GM23248 (cell line): Measurements from ENCODE around the gene ECI2. TPM values are rescaled to one million over a fixed set of nuclear protein-coding genes. Genes with fewer than 3 reads are reported as not detected.

Source experiments
- DNase-seq: peaks from one replicate; pipeline ENCODE4 v3.0.0-alpha.2; 2015
- H2AFZ ChIP-seq: fragments of 200-600 bp; sonication (generic); 2 replicates; pipeline ENCODE4 v1.6.1; 2016; ENCODE audit warnings: antibody characterized with exemption
- H3F3A ChIP-seq: fragments of 200-600 bp; sonication (generic); 2 replicates; pipeline ENCODE4 v1.6.1; 2016; ENCODE audit warnings: mild to moderate bottlenecking, antibody characterized with exemption, mixed run types; ENCODE audit not compliant: insufficient read depth
- H3K27ac ChIP-seq: fragments of 200-600 bp; sonication (generic); 2 replicates; pipeline ENCODE4 v1.5.1; 2016; ENCODE audit warnings: mild to moderate bottlenecking
- H3K27me3 ChIP-seq: fragments of 200-600 bp; sonication (generic); replicated peaks from 2 replicates; pipeline ENCODE4 v1.6.1; 2016; ENCODE audit warnings: mild to moderate bottlenecking; ENCODE audit not compliant: insufficient read depth
- H3K36me3 ChIP-seq: fragments of 200-600 bp; sonication (generic); 2 replicates; pipeline ENCODE4 v1.6.1; 2016; ENCODE audit warnings: low read depth, mild to moderate bottlenecking
- H3K4me1 ChIP-seq: fragments of 200-600 bp; sonication (generic); 2 replicates; pipeline ENCODE4 v1.6.1; 2016; ENCODE audit warnings: mild to moderate bottlenecking; ENCODE audit not compliant: insufficient read depth
- H3K4me2 ChIP-seq: fragments of 200-600 bp; sonication (generic); one replicate; pipeline ENCODE4 v1.6.1; 2016; ENCODE audit warnings: mild to moderate bottlenecking; ENCODE audit not compliant: unreplicated experiment
- H3K4me3 ChIP-seq: fragments of 200-600 bp; sonication (generic); 2 replicates; pipeline ENCODE4 v1.5.1; 2016; ENCODE audit warnings: mild to moderate bottlenecking
- H3K79me2 ChIP-seq: fragments of 200-600 bp; sonication (generic); 2 replicates; pipeline ENCODE4 v1.6.1; 2016; ENCODE audit warnings: mild to moderate bottlenecking; ENCODE audit not compliant: insufficient read depth
- H3K9ac ChIP-seq: fragments of 200-600 bp; sonication (generic); 2 replicates; pipeline ENCODE4 v1.6.1; 2016; ENCODE audit warnings: mild to moderate bottlenecking
- H3K9me2 ChIP-seq: fragments of 200-600 bp; sonication (generic); 2 replicates; pipeline ENCODE4 v1.6.1; 2016; ENCODE audit warnings: mixed run types, mild to moderate bottlenecking, moderate library complexity; ENCODE audit not compliant: insufficient read depth
- H3K9me3 ChIP-seq: fragments of 200-600 bp; sonication (generic); one replicate; pipeline ENCODE4 v1.6.1; 2017; ENCODE audit warnings: low read depth
- H4K20me1 ChIP-seq: fragments of 200-600 bp; sonication (generic); 2 replicates; pipeline ENCODE4 v1.6.0; 2016; ENCODE audit not compliant: insufficient read depth
- EZH2 ChIP-seq: fragments of 200-600 bp; sonication (generic); IDR thresholded peaks from 2 replicates; pipeline ENCODE4 v1.6.1; 2018; ENCODE audit warnings: antibody characterized with exemption, mild to moderate bottlenecking; ENCODE audit not compliant: insufficient read depth, poor library complexity, severe bottlenecking
- EZH2phosphoT487 ChIP-seq: fragments of 200-600 bp; sonication (generic); IDR thresholded peaks from 2 replicates; pipeline ENCODE4 v1.6.1; 2018; ENCODE audit warnings: antibody characterized with exemption, moderate library complexity, mild to moderate bottlenecking, low read depth; ENCODE audit not compliant: insufficient read depth
- WGBS, 2 experiments: methylation state at CpG; one replicate each; pipeline ENCODE4 v1.1.6; 2015 to 2017; ENCODE audit warnings: low lambda C conversion rate in 2 of 2, low coverage in 1 of 2; ENCODE audit errors: missing lambda C conversion rate in 2 of 2; 5-methylcytosine and 5-hydroxymethylcytosine counted together
- in situ Hi-C: fragments of 300-500 bp; cut with MboI; formaldehyde crosslinking; loops from 2 replicates; pipeline ENCODE4 v1.15.0; 2020
- polyA plus RNA-seq: library from polyadenylated mRNA; unstranded; fragments of >200 nt; fragmentation: Nextera tagmentation; extraction: Ambion mirVana; gene quantifications from 2 replicates; pipeline ENCODE4 v1.2.1, GENCODE V29; 2016
- total RNA-seq: library from RNA; depleted of rRNA; stranded (reverse); fragments of >200 nt; shearing (Covaris generic); gene quantifications from 2 replicates; pipeline ENCODE4 v1.2.3, GENCODE V29; 2014

ECI2 gene
- total and polyA plus RNA-seq, 2 experiments from 2014 or later: 116 to 134 TPM

GRCh38 chr6:4164117-4164442 is 28.7 kb upstream of the ECI2 start:
- no peaks in the 10 kb centered on the region for H3K9me3 ChIP-seq
- 0 out of 2 replicates have a peak, but pooled peaks cover under 1% of the 10 kb centered on the region for H3F3A ChIP-seq
- H3K4me1 ChIP-seq: no peaks in the 10 kb centered on the region
- H3K9ac ChIP-seq: no peak overlapping the region
- H4K20me1 ChIP-seq: no peaks in the 10 kb centered on the region
- H3K4me2 ChIP-seq: no peak overlapping the region
- no peak for DNase-seq
- WGBS, 2 experiments: 90 to 94% methylated on average over 4 of the region's 4 CpGs
- no peaks in the 10 kb centered on the region for H3K9me2 ChIP-seq
- no peak overlapping the region for H3K4me3 ChIP-seq
- H3K79me2 ChIP-seq: no peaks in the 10 kb centered on the region
- H3K27ac ChIP-seq: no peak overlapping the region
- H3K27me3 ChIP-seq: no peaks in the 10 kb centered on the region
- in situ Hi-C loops: no loop called here
- TF ChIP-seq EZH2phosphoT487 (no peak), EZH2 (no peak)
- no peaks in the 10 kb centered on the region for H3K36me3 ChIP-seq
- H2AFZ ChIP-seq: no peak overlapping the region

DNA sequence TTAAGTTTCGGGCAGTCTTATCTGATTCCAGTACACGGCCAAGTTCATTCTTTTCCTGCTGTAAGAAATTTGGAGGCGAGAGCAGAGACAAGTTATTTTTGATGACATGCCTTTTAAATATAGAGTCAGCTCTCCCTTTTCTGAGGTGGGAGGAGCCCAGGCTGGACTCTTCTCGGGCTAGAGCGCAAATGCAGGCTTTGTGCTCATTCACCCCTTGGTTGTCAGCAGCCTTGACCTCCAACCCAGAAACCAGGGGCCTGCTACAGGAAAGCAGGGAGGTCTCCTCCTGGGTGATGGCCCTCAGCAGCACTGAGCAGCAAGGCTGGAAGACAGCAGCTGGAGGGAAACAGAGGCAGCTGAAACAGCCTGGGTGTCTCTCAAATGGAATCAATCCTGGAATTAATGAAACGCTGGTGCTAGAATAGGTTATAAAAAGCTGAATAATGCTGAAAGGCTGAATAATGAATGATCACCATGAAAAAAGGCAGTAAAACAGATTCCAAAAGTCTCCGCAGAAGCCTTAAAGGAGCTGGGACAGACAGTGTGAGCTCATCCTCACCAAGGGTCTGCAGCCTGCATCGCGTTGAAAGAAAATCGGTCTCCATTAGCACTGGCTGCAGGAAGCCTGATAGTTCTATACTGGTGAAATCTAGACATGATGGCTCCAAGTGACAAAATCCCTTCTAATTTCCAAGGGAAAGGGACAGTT is 28.2 kb upstream of the ECI2 start:
- DNase-seq: no peak

DNA sequence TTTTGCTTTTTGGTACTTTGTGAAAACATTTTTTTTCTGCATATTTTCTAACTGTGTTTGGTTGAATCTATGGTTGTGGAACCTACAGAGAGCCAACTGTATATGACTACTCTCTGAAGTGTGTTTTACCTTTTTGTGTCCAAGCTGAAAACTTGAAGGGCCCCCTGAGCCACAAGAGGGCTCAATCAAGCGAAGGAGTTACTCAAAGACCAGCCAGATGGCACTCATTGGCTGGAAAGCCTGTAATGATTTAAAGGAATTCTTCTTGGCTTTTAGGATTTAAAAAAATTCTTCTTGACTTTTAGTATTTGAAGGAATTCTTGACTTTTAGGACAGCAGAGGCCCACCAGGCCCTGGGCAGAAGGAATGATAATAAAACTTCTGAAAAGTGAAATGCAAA is 27.0 kb upstream of the ECI2 start:
- no peaks in the 10 kb centered on the region for H4K20me1 ChIP-seq
- no peaks in the 10 kb centered on the region for H3K27me3 ChIP-seq
- no peaks in the 10 kb centered on the region for H3K9me2 ChIP-seq
- TF ChIP-seq EZH2 (no peak), EZH2phosphoT487 (no peak)
- H3K27ac ChIP-seq: no peak overlapping the region
- no peaks in the 10 kb centered on the region for H3K9me3 ChIP-seq
- H2AFZ ChIP-seq: no peak overlapping the region
- no peak overlapping the region for H3K4me3 ChIP-seq
- DNase-seq: no peak
- H3K9ac ChIP-seq: no peak overlapping the region
- 89 to 95% methylated on average over 1 of the region's 1 CpG for WGBS, 2 experiments
- no peaks in the 10 kb centered on the region for H3F3A ChIP-seq
- no peak overlapping the region for H3K4me2 ChIP-seq
- no peaks in the 10 kb centered on the region for H3K36me3 ChIP-seq
- no peaks in the 10 kb centered on the region for H3K79me2 ChIP-seq
- no peaks in the 10 kb centered on the region for H3K4me1 ChIP-seq
- in situ Hi-C loops: no loop called here

More for the DNA sequence above, 28.2 kb upstream of the ECI2 start:
- WGBS, 2 experiments: 83 to 88% methylated on average over 10 of the region's 10 CpGs
- TF ChIP-seq EZH2 (no peak), EZH2phosphoT487 (no peak)
- no peak overlapping the region for H3K9ac ChIP-seq
- no peak overlapping the region for H2AFZ ChIP-seq
- no peaks in the 10 kb centered on the region for H3K36me3 ChIP-seq
- no peak overlapping the region for H3K4me3 ChIP-seq
- in situ Hi-C loops: no loop called here
- H3K4me1 ChIP-seq: no peaks in the 10 kb centered on the region
- no peaks in the 10 kb centered on the region for H3F3A ChIP-seq
- H3K4me2 ChIP-seq: no peak overlapping the region
- no peaks in the 10 kb centered on the region for H3K79me2 ChIP-seq
- H3K27me3 ChIP-seq: no peaks in the 10 kb centered on the region
- H3K27ac ChIP-seq: no peak overlapping the region
- no peaks in the 10 kb centered on the region for H4K20me1 ChIP-seq
- H3K9me2 ChIP-seq: no peaks in the 10 kb centered on the region
- no peaks in the 10 kb centered on the region for H3K9me3 ChIP-seq

GRCh38 chr6:4159491-4159890 is 24.1 kb upstream of the ECI2 start:
- no peak overlapping the region for H3K9ac ChIP-seq
- 67 to 70% methylated on average over 7 of the region's 7 CpGs for WGBS, 2 experiments
- no peak overlapping the region for H3K4me3 ChIP-seq
- no peak overlapping the region for H3K27ac ChIP-seq
- no peak for DNase-seq
- no peaks in the 10 kb centered on the region for H3K9me2 ChIP-seq
- no peaks in the 10 kb centered on the region for H3K79me2 ChIP-seq
- H4K20me1 ChIP-seq: no peaks in the 10 kb centered on the region
- H3K4me1 ChIP-seq: no peaks in the 10 kb centered on the region
- H3F3A ChIP-seq: no peaks in the 10 kb centered on the region
- H3K4me2 ChIP-seq: no peak overlapping the region
- no peaks in the 10 kb centered on the region for H3K27me3 ChIP-seq
- TF ChIP-seq EZH2 (no peak), EZH2phosphoT487 (no peak)
- H3K36me3 ChIP-seq: no peaks in the 10 kb centered on the region
- H2AFZ ChIP-seq: no peak overlapping the region
- no peaks in the 10 kb centered on the region for H3K9me3 ChIP-seq
- in situ Hi-C loops: no loop called here
